GM23248 (cell line): ENCODE results near the gene ADAMTSL4.

ENCODE experiments used
- EZH2 ChIP-seq: fragments of 200-600 bp; sonication (generic); IDR thresholded peaks from 2 replicates; pipeline ENCODE4 v1.6.1; 2018; ENCODE audit warnings: antibody characterized with exemption, mild to moderate bottlenecking; ENCODE audit not compliant: insufficient read depth, poor library complexity, severe bottlenecking
- EZH2phosphoT487 ChIP-seq: fragments of 200-600 bp; sonication (generic); IDR thresholded peaks from 2 replicates; pipeline ENCODE4 v1.6.1; 2018; ENCODE audit warnings: antibody characterized with exemption, moderate library complexity, mild to moderate bottlenecking, low read depth; ENCODE audit not compliant: insufficient read depth

- TF ChIP-seq EZH2phosphoT487 (no peak), EZH2 (no peak)
These were observed 18.6 kb upstream of the ADAMTSL4 start for GRCh38 chr1:150530491-150531159.
